Stimulated activated CD8-positive, alpha-beta memory T cell treated with anti-CD3 and anti-CD28 coated beads, Interleukin-15, amount 100 ng/mL, for 48 hours (primary cell): ENCODE results near the gene ARHGAP22.

Experiments used
- DNase-seq, 2 donors: peaks; one replicate each; pipeline ENCODE4 v3.0.0-alpha.2; 2020; ENCODE audit warnings: low read depth in 2 of 2

The ARHGAP22 gene

DNA sequence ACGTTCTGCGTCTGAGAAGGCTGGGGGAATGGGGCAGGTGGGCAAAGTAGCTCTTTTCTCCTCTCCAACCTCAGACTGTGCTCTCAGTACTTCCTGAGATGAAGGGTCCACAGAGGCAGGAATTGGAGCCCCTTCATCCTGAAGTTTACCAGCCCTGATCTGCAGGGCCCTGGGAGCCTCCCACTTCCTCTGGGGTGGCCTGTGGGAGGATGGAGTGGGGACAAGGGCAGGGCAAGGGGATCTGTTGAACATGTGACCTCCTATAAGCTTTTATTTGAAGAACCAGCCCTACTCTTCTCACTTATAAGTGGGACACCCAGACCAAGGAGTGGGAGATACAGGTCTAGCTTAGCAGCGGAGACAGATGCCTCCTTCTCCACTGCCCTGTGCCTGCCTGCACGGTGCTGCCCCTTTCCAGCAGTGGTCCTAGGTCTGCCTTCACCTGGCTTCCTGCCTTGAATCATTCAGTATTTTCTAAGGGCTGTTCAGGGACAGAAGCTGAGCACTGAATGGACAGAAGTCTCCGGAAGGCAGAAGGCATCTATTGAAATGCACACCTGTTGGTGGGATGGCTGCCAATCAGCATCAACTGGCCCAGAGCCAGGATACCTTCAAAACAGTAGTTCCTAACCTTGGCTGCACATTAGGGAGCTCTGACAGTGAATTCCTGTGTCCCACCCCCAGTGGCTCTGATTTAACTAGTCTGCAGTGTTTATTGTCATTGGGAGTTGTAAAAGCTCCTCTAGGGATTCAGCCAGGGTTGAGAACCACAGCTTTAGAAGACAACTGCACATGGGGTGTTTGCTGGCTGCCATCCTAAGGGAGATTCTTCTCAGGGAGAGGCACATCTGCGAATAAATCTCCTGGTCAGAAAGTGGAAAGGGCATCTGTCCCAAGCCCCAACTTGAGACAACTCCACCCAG is 2.7 kb upstream of the ARHGAP22 start:
- no peak for DNase-seq

DNA sequence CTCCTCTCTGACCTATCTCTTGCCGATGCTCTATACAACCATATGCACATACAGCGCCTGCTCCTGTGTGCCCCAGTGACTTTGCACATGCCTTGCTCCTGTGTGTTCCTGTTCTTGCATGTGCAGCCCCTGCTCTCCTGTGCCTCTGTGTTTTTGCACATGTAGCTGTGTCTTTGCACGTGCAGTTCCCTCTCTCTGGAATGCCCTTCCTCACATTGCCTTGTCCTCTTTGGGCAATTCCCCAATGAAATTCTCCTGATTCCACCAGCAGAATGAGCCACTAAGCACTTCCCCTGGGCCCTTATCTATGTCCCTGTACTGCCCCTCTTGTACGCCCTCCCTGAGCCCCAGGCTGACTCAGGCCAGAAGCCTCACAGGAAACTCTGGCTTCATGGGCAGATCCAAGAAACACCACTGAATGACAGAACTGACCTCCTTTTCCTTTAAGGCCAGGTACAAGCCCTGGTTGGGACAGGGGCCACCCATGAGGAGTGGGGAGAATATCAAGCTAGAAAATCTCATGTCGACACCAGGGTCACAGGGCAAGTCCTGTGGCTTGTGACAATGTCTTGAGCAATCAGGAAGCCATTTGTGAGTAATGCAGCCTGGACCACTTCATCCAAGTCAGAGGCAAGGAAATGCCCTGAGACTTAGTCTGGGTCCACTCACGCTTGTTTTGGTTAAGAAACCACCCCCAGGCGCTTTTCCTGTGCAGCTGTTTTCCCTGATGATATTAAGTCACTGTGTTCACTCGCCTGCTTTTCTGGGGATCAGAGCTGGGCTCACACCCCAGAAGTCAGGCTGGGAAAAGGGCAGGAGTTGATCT is 1.9 kb upstream of the ARHGAP22 start:
- no peak for DNase-seq

DNA sequence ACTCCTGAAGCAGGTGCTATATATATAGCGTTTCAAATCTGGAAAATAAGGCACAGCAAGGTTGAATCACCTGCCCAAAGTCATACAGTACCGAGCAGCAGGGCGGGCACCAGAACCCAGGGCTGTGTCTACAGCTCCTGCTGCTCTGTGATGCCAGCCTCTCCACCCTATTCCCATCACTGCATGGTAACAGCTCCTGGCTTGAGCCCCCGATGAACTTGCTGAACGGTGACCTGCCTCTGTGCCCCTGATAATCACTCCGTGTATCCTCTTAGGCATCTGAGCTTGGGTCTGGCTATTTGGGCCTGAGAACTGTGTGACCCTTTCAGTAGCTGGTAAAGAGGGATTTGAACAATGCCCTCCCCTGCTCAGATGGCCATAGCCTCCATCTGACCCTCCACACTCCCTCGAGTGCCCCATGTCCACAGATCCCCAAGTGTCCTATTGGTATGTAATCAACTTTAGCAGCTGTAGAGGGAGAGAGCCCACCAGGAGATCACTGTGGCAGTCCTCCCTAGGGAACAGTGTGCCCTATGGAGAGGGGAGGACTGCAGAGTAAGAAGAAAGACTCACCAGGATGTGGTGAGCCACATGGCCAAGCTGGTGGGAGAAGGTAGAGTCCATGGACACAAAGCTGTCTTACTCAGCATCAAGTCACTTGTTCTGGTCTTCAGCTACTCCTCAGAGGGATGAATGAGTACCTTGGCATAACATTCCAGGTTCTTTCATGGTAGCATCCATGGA is 1.1 kb upstream of the ARHGAP22 start:
- no peak for DNase-seq

DNA sequence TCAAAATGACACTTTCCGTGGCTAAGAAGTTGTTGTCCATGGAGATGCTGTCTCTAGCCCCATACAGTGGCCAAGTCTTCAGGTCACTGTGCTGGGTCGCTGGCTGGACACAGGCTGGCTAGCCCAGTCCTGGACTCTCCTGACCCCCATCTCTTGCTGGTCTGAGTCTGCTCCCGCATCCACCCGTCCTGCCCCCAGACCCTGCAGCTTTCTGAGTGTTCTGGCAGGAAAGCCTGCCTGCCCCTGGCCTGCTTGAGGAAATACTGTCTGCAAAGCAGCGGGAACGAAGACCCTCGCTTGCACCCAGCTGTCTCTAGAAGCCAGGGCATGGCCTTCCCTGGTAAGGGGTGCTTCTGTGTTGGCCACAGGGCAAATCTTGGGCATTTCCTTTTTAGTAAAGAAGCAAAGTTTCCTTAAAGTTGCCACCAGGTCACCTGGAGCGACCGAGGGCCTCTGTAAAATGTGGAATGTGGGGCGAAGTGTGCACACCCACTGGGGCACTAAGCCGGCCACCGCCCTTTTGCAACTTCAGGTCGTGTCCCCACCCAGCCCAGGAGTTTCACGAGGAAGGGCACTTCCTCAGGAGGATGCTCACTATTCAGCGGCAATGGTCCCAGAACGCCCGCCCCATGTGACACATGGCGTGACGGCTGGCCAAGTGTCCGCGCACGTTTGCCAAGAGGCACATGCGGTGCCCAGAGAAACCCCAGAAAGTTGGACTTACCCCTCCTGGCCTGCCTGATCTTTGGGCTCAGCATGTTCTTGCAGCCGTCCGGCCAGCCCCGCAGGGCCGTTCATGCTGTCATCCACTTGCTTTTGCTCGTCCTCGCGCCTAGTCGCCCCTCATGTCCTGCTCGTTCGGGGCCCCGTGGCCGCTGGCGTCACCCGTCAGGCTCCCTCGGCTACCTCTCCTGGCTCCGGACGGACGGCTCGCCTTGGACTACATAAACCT is 558 bp downstream of the ARHGAP22 start:
- DNase-seq, result no peak

DNA sequence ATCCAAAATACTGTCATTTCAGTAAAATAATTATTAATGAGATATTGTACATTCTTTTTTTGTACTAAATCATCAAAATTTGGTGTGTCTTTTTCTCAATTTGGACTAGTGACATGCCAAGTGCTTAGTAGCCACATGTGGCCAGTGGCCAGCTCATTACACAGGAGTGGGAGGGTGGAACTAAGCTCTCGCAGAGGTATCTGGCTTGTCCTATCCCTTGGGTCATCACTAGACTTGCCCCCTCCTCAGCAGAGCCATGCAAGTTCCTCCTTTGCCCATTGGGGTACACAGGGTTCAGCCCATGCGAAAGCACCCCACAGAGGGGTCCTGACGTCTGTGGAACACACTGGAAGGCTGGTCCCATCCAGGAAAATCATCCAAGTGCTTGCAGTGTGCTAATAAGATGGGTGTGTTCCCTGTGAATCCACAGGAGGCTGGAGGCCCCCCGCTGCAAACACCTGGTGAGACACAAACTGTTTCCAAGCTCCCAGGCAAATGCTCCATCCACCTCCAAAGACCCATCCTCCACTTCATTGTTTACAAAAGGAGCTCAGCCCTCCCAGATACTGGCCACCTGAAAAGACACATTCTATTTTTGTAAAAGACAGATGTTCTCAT is 1.3 kb downstream of the ARHGAP22 start:
- DNase-seq, result no peak

DNA sequence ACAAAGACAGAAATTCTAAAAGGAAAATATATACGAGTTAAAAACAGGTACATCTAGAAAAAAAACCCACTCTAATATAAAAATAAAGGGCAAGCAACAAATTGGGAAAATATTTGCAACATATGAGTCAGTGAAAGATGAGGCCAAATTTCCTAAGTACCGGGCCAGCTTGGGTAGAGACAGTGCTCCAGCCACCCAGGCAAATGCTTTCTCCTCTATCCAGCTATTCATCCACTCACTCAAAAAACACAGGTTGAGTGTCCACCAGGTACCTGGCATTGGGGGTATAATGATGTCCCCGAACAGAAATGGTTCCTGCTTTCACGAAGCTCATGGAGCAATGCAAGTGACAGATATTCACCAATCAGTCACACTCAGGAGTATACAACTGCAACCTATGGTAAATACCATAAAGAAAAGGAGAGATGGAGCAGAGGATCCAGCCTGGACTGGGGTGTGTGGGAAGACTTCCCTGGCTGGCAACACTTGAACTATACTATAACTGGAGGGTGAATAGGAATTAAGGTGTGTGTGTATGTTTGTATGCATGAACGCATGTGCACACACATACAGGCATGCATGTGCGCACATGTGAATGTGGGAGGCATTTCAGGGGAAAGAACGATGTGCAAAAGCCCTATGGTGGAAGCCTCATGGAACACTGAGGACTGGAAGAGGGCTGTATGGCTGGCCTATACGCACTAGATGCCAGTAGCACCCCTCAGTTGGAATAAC is 2.3 kb downstream of the ARHGAP22 start:
- DNase-seq, result no peak

DNA sequence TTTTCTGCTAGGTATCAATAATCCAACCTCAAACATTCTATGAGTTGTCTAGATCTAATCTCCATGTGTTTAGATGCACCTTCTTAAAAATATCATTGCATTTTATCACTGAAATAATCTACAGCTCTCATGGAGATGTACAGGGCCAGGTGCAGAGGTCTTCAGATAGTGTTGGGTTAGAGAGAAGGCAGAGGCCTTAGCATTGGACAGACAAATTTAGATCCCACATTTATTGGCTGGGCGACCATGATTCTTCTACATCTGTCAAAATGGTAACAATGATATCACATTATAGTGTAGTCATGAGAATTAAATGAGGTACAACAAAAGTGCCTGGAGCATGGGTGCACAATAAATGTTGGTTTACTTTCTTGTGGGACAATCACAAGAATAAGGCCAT is 3.1 kb downstream of the ARHGAP22 start:
- DNase-seq, result no peak

DNA sequence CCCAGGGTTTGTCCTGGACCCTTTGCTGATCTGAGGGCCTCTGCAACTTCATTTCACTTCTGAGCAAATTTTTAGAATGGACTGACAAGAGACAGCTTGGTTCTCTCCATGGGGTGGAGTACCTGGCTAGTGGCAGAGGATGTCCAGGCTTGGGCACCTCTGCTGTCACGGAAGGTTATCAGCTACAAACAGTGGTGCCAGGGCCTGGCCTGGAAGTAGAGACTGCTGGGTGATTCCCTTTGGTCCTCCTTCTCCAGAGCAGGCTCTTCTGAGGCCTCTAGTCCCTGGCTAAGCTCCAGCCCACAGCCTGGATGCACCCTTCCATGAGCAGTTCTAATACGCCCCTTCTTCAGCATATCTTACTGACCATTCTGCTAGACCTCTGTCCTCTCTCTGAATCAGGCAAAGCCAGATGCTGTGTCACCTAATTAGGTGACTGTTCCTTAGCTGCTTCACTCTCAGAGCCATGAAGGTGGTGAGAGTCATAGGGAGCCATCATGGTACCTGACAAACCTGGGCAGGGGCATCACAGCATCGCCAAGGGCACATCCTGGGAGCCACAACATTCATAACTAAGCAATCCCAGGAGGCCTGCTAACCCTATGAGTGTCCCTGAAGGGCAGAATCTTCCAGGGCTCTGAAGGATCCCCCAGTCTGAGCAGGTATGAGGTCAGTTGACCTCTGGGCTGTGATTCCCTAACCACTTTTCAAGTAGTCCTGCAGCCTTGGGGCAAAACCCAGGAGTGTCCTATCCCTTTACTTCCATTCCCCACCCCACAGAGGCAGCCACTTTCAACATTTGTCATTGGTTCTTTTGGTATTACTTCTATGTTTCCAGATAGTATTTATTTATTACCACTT is 4.0 kb downstream of the ARHGAP22 start:
- no peak for DNase-seq

DNA sequence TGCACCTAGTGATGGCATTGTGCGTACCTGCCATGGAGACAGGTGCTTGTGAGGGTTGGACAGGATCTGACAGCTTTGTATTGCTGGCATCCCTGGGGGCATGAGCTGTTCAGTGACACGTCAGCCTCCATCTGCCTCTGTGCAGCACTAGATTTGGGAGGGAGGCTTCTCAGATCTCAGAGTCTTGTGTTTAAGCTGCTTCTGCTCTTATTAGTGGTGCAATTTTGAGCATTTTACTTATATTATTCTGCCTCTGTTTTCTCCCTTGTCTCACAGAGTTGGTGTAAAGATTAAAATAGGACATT is 5.1 kb downstream of the ARHGAP22 start:
- no peak for DNase-seq

DNA sequence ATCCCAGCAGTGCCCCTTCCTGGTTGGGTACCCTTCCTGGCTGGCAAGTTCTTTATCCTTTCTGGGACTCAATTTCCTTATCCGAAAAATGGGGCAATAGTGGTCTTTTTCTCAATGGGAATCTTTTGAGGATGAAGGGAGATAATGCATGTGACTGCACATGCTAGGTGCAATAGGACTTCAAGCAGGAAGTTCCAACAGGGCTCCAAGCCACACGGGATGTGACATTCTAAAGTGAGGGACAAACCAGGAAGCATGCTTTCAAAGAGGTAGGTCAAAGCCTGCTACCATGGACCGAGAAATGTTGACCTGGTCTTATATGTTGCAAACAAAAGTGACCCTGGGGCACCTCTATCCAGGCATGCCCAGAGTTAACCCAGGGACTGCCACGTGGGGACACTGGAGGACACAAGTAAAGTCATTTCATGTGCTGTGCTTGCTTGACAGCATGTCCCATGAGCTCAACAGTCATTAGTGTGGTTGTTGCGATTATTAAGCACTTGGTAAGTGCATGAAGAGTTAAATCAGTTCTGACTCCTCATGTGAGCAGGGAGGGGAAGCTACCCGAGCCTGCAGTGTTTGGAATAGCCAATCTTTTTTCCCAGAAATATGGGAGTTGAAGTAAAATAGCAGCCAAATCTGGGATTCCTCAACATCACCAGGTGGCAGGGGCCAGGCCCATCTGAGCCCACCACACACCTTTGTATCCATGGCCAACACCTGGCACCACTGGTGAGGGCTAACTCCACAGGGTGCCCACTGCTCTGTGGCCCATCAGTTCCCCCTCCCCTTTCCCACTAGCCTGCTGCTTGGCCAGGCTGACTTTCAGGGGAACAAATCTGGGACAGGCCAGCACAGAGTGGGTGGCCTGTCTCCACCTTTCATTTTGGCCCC is 5.7 kb downstream of the ARHGAP22 start:
- no peak for DNase-seq

DNA sequence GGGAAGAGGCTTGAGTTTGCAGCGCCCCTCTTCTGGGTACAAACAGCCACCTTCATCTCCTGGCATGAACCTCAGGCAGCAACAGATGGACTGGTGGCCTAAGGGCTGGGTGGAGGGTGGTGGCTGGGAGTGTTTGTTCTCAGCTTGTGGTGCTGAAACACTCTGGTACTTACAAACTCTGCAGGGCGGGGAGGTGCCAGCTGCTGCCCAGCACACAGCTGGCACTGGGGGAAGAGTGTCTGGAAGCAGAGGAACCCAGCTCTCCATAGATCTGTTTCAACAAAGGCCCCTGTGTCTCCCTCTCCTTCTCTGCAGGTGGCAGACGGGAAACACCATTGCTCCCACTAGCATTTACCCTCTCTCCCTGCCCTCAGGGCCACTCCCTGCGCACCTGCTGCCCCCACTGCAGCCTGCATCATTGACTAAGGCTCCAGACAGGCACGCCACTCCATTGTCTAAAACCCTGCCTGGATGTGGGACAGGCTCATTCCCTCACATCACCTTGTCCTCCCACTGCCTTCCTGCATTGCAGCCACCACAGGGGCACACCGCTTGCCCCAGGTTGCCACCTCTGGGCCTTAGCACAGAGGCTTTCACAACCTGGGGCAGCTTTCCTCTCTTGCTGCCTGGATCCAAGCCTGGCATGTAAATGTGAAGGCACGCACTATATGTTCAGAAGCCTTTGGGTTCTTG is 6.5 kb downstream of the ARHGAP22 start:
- no peak for DNase-seq

DNA sequence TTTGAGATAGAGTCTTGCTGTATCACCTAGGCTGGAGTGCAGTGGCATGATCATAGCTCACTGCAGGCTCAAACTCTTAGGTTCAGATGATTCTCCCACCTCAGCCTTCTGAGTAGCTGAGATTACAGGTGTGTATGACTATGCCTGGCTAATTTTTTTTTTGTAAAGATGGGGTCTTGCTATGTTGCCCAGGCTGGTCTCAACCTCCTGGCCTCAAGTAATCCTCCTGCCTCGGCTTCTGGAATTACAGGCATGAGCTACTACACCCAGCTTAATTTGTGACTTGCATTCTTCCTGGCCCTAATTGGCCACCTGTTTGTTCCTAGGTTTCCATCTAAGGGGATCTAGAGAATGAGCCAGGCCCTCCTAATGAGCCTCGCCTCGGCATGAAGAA is 9.3 kb downstream of the ARHGAP22 start:
- no peak for DNase-seq

DNA sequence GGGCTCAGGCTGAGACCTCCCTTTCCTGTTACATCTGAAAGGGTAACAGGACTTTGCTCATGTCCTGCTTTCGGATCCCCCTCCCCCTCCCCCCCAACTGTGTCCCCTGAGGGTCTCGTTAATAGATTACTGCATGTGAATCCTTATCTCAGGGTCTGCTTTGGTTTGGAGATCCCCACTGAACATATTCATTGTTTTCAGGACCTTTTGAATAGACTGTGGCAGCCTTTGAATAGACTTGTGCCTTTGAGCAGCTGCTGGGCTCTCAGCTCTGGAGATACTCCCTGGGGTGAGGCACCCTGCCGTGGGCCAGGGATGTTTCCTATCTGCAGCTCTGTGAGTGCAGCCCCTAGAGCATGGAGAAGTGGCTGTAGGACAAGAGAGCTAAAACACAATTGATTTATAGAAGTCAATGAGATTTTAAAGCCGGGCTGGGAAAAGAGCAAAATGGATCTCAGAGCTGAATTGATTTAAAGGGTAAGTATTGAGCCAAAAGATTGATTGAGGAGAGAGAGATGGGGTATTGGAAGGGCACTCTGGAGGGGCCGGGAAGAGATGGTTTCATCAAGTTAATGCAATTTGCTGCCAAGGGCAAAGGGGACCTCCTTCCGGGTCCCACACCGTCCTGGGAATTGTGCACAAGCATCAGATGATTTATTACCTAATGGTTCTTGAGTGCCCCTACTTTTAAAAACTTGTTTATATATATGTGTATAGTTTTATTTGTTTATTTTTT is 9.9 kb downstream of the ARHGAP22 start:
- no peak for DNase-seq

DNA sequence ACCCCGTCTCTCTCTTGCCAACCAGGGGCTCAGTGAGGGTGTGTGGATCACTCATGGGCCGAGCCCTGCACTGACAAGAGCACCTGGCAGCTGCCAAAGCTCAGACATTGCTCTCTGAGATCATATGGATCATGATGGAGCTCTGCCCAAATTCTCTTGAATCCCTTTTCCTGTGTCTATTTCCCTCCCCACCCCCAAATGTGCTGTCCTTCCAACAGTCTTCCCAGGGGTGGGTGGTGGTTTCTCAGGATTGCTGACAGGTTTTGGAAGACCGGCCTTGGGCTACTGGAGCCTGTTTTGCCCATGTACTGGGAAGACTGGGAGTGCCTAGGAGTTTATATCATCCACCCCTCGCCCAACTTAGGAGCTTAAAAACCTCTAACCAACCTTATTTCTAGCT is 10.5 kb downstream of the ARHGAP22 start:
- DNase-seq, result no peak

DNA sequence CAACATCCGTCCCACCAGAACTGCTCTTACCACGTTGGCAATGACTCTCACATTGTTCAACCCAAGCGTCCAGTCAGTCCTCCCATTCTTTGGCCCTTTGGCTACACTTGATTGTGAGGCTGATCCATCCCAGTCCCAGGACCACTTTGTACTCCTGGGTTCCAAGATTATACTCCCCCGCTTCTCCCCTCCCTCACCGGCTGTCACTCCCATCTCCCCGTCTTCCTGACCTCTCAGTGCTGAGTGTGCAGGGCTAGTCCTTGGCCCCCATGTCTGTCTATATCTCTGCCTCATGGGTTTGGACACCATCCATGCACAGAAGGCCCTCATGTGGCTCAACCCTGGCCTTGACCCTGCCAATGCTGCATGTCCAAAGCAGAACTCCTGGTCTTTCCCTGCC is 12.5 kb downstream of the ARHGAP22 start:
- no peak for DNase-seq

DNA sequence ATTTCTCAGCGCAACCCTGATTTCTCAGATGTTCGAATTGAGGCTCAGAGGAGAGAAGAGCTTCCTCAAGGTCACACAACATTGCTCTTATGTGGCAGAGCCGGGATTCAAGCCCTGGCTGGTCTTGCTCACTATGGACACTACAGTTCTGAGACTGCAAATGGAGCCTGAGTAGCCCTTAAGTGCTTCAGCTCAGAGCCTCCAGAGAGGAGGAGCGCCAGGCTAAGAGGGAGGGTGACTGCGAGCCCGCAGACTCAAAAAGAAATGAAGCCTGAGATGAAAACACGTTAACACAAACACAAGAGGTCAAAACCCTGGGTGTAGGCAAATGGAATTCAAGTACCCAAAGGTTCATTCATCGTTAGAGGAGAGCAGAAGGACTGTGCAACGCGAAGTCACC is 13.9 kb downstream of the ARHGAP22 start:
- DNase-seq, result no peak

DNA sequence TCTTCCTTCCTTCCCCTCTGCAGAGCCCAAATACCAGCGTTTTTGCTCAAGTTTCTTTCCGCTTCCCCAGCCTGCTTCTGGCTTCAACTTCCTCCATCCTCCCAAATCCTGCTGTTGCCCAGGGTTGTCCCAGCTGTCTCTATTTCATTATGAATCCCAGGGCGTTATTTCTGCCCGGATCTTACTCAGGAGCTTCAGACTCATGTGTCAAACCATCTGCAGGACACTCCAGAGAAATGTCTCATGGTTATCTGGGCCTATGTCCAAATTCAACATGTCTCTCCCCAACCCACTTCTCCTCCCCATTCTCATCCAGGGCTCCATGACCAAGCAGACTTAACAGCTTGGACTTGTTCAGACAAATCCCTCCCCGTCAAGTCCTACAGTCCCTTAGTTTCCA is 15.6 kb downstream of the ARHGAP22 start:
- DNase-seq, result no peak
